HepG2 (cell line): ENCODE data around the gene PPP2R5B. TPM values are rescaled to one million over a fixed set of nuclear protein-coding genes. Genes with fewer than 3 reads are reported as not detected.
A peak's percentile ranks its signal among the peaks of the same experiment; 100 is the strongest.

Experiments
- ATAC-seq: fragments of 200-7000 bp; cut with Tn5 transposase; 3 replicates; pipeline ENCODE4 v1.9.1; 2020; ENCODE audit warnings: mild to moderate bottlenecking, moderate library complexity
- BruUV-seq: library from RNA; stranded (reverse); fragments of 400-500 nt; replicated peaks from 2 replicates; lab custom pipeline; 2021; lab: Mats Ljungman, UMichigan
- CTCF ChIA-PET: fragments of 300-600 bp; formaldehyde crosslinking; extraction: SDS; loops from one replicate; lab custom pipeline; 2021; ENCODE audit warnings: low total read pairs, inconsistent platforms, low intra/inter-chr PET ratio; lab: Yijun Ruan, JAX
- POLR2A ChIA-PET: fragments of 350-600 bp; sonication (Branson Sonifier 250); formaldehyde crosslinking; loops from one replicate; lab custom pipeline; 2020; ENCODE audit warnings: antibody characterized with exemption, inconsistent platforms; lab: Yijun Ruan, JAX
- DNase-seq: peaks from one replicate; pipeline ENCODE4 v3.0.0-alpha.2; 2015; ENCODE audit warnings: low spot score
- FAIRE-seq: peaks from 3 replicates; lab custom pipeline; 2011; peaks lifted over from hg19 to GRCh38; lab: Jason Lieb, UNC
- H2AFZ ChIP-seq: one replicate; pipeline ENCODE4 v1.6.1; 2011; ENCODE audit warnings: low read length, inconsistent platforms
- H3K27ac ChIP-seq: fragments of 300-600 bp; 3 replicates; pipeline ENCODE4 v1.8.0; 2011; ENCODE audit warnings: mixed run types, mild to moderate bottlenecking, mixed read lengths, low read length, inconsistent platforms; ENCODE audit not compliant: insufficient read depth; ENCODE audit errors: extremely low read length
- H3K27me3 ChIP-seq, 2 experiments: fragments of 200-600 bp in 1 of 2; 2 replicates in 1 of 2; 3 replicates in 1 of 2; pipeline versions ENCODE4 v1.6.0 to v1.8.0; 2011; ENCODE audit warnings: low read length in 2 of 2, mild to moderate bottlenecking in 2 of 2, moderate library complexity in 2 of 2, inconsistent platforms in 1 of 2; ENCODE audit not compliant: insufficient read depth in 2 of 2, control insufficient read depth in 1 of 2
- H3K36me3 ChIP-seq, 2 experiments: fragments of 200-600 bp in 1 of 2; replicated peaks in 1 of 2; 2 replicates in 1 of 2; 3 replicates in 1 of 2; pipeline versions ENCODE4 v1.5.1 to v1.8.0; 2011; ENCODE audit warnings: low read length in 2 of 2, inconsistent platforms in 1 of 2; ENCODE audit not compliant: insufficient read depth in 2 of 2, control insufficient read depth in 1 of 2
- H3K4me1 ChIP-seq: 2 replicates; pipeline ENCODE4 v1.5.1; 2012; ENCODE audit warnings: low read length, inconsistent platforms; ENCODE audit not compliant: insufficient read depth
- H3K4me2 ChIP-seq: 2 replicates; pipeline ENCODE4 v1.6.0; 2011; ENCODE audit warnings: low read depth, low read length, inconsistent platforms
- H3K4me3 ChIP-seq, 3 experiments: fragments of 200-600 bp in 1 of 3; sonication (generic), shearing (Covaris generic) in 1 of 3; replicated peaks in 1 of 3; 2 replicates each; pipeline ENCODE4 v1.5.1; 2011 to 2016; ENCODE audit warnings: low read length in 3 of 3, inconsistent platforms in 2 of 3, low read depth in 2 of 3, mild to moderate bottlenecking in 2 of 3, control low read depth in 1 of 3, mixed read lengths in 1 of 3; ENCODE audit not compliant: insufficient read depth in 1 of 3
- H3K79me2 ChIP-seq: one replicate; pipeline ENCODE4 v1.6.1; 2011; ENCODE audit warnings: low read length, inconsistent platforms; ENCODE audit not compliant: insufficient read depth
- H3K9ac ChIP-seq: 2 replicates; pipeline ENCODE4 v1.6.0; 2011; ENCODE audit warnings: mild to moderate bottlenecking, low read depth, low read length, inconsistent platforms; ENCODE audit not compliant: insufficient read depth
- H3K9me3 ChIP-seq: 2 replicates; pipeline ENCODE4 v1.5.1; 2012; ENCODE audit warnings: mild to moderate bottlenecking, low read length
- H4K20me1 ChIP-seq: 2 replicates; pipeline ENCODE4 v1.6.0; 2011; ENCODE audit warnings: inconsistent platforms, mild to moderate bottlenecking, low read length, moderate library complexity; ENCODE audit not compliant: insufficient read depth
- GRHL1 ChIP-seq: sonication (generic); formaldehyde crosslinking; conservative IDR thresholded peaks from 2 replicates; pipeline ENCODE4 v1.8.0; 2022; ENCODE audit warnings: missing genetic modification reagents
- HINFP ChIP-seq: sonication (generic); formaldehyde crosslinking; IDR thresholded peaks from 2 replicates; pipeline ENCODE4 v1.4.0; 2020; ENCODE audit warnings: low read depth, mild to moderate bottlenecking, missing genetic modification reagents
- HNF4G ChIP-seq, 2 experiments: sonication (generic) in 1 of 2; formaldehyde crosslinking in 1 of 2; IDR thresholded peaks; 2 replicates each; pipeline versions ENCODE4 v1.4.0 to v1.6.1; 2011 to 2020; ENCODE audit warnings: borderline replicate concordance in 2 of 2, low read depth in 2 of 2, mild to moderate bottlenecking in 2 of 2, low read length in 1 of 2, missing genetic modification reagents in 1 of 2, moderate library complexity in 1 of 2
- HNRNPL ChIP-seq: fragments of 200-400 bp; formaldehyde crosslinking; IDR thresholded peaks from 2 replicates; pipeline ENCODE4 v1.6.1; 2017; ENCODE audit warnings: mild to moderate bottlenecking, low read depth, low read length
- IKZF1 ChIP-seq: fragments of 450-650 bp; IDR thresholded peaks from 2 replicates; pipeline ENCODE4 v1.7.1; 2016
- MXI1 ChIP-seq: IDR thresholded peaks from 3 replicates; pipeline ENCODE4 v1.6.1; 2012; ENCODE audit warnings: low read depth, low read length, inconsistent platforms, borderline replicate concordance
- NAIF1 ChIP-seq: sonication (generic); formaldehyde crosslinking; IDR thresholded peaks from 2 replicates; pipeline ENCODE4 v1.5.0; 2020; ENCODE audit warnings: mild to moderate bottlenecking, missing genetic modification reagents, borderline replicate concordance
- PRPF4 ChIP-seq: fragments of 200-400 bp; formaldehyde crosslinking; IDR thresholded peaks from 2 replicates; pipeline ENCODE4 v1.6.1; 2016; ENCODE audit warnings: low read length, low read depth; ENCODE audit not compliant: poor library complexity, severe bottlenecking
- TCF7L2 ChIP-seq: IDR thresholded peaks from 2 replicates; pipeline ENCODE4 v1.6.1; 2011; ENCODE audit warnings: mild to moderate bottlenecking, low read depth, low read length, moderate library complexity
- TEAD2 ChIP-seq: sonication (generic); formaldehyde crosslinking; IDR thresholded peaks from 2 replicates; pipeline ENCODE4 v1.9.0; 2021; ENCODE audit warnings: missing genetic modification reagents
- TRAFD1 ChIP-seq: sonication (generic); formaldehyde crosslinking; IDR thresholded peaks from 2 replicates; pipeline ENCODE4 v1.5.1; 2020; ENCODE audit warnings: missing genetic modification reagents, mild to moderate bottlenecking, borderline replicate concordance
- ZBTB33 ChIP-seq: sonication (generic); formaldehyde crosslinking; IDR thresholded peaks from 2 replicates; pipeline ENCODE4 v1.4.0; 2020; ENCODE audit warnings: missing genetic modification reagents
- ZBTB38 ChIP-seq: sonication (generic); formaldehyde crosslinking; IDR thresholded peaks from 2 replicates; pipeline ENCODE4 v1.5.1; 2020; ENCODE audit warnings: mild to moderate bottlenecking, missing genetic modification reagents
- ZNF232 ChIP-seq: sonication (generic); formaldehyde crosslinking; IDR thresholded peaks from 2 replicates; pipeline ENCODE4 v1.4.0; 2020; ENCODE audit warnings: missing genetic modification reagents, borderline replicate concordance
- ZSCAN22 ChIP-seq: sonication (generic); formaldehyde crosslinking; IDR thresholded peaks from 2 replicates; pipeline ENCODE4 v1.4.0; 2020; ENCODE audit warnings: mild to moderate bottlenecking, missing genetic modification reagents
- WGBS: methylation state at CpG from one replicate; pipeline ENCODE4 v1.1.6; 2017; ENCODE audit warnings: low lambda C conversion rate; 5-methylcytosine and 5-hydroxymethylcytosine counted together
- in situ Hi-C: cut with HindIII; loops from 2 replicates; pipeline ENCODE4 v1.10.0; 2017; ENCODE audit warnings: low pct_unique_long_range_greater_than_20kb; ENCODE audit not compliant: extremely low pct_ligation_motif_present
- intact Hi-C: fragments of 100-400 bp; cut with micrococcal nuclease; formaldehyde crosslinking; loops from one replicate; pipeline ENCODE4 v1.10.0; 2022; ENCODE audit not compliant: unreplicated experiment
- polyA plus RNA-seq, 8 experiments: library from polyadenylated mRNA; depleted of rRNA in 3 of 8; stranded (reverse) in 7 of 8; unstranded in 1 of 8; fragments of >200 nt; fragmentation: Illumina TruSeq in 4 of 8; extraction: Trizol in 4 of 8; gene quantifications; 2 replicates each; pipeline versions ENCODE4 v1.2.1 to v1.2.3, GENCODE V29; 2011 to 2016; ENCODE audit warnings: low read depth in 4 of 8, missing spikeins in 1 of 8, mixed read lengths in 1 of 8; ENCODE audit not compliant: insufficient read depth in 1 of 8
- total RNA-seq, 5 experiments: library from RNA; depleted of rRNA; stranded (reverse); fragments of >200 nt; fragmentation: Illumina TruSeq; extraction: Trizol; gene quantifications; 2 replicates each; pipeline ENCODE4 v1.2.3, GENCODE V29; 2016; ENCODE audit warnings: low read depth in 1 of 5

The PPP2R5B gene
- total and polyA plus RNA-seq, 2 of the 13 experiments (the other 11 are each of a cell fraction or from before 2014, with no cell fraction given) = 2.3 to 8.3 TPM

- BruUV-seq = no TSS peak
- 20% methylated on average over 12 of the region's 24 CpGs for WGBS
- TF ChIP-seq ZBTB33 (CRISPR knock-in tag) = peak; percentile 95
- TF ChIP-seq HNRNPL = 0 out of 2 replicates have a peak, but pooled peaks have one; percentile 23
- no peak for TF ChIP-seq IKZF1
- TF ChIP-seq HINFP (CRISPR knock-in tag) = no peak
- no peak for TF ChIP-seq GRHL1 (CRISPR knock-in tag)
- TF ChIP-seq TEAD2 (CRISPR knock-in tag) = no peak
- TF ChIP-seq ZNF232 (CRISPR knock-in tag) = no peak
- no peak for TF ChIP-seq PRPF4
- TF ChIP-seq ZSCAN22 (CRISPR knock-in tag) = no peak
- no peak for TF ChIP-seq HNF4G (IDR thresholded peaks at IDR 0.05; ENCODE audit: borderline replicate concordance, low read depth, low read length)
- TF ChIP-seq HNF4G (CRISPR knock-in tag; IDR thresholded peaks at IDR 0.05; ENCODE audit: borderline replicate concordance, low read depth) = no peak
- TF ChIP-seq ZBTB38 (CRISPR knock-in tag) = peak; percentile 88
- no peak for TF ChIP-seq TCF7L2
- no peak for TF ChIP-seq MXI1
- TF ChIP-seq TRAFD1 (CRISPR knock-in tag) = no peak
- no peak for TF ChIP-seq NAIF1 (CRISPR knock-in tag)
Observed at GRCh38 chr11:64925536-64926436, 1.3 kb downstream of the PPP2R5B start.

More at GRCh38 chr11:64925536-64926436, 1.3 kb downstream of the PPP2R5B start:
- no peak overlapping the region for H3K27ac ChIP-seq
- FAIRE-seq (no peak), DNase-seq (no peak), ATAC-seq (0 out of 3 replicates have a peak, but pooled peaks have one; percentile 6)
- ChIA-PET CTCF (no interaction called here), POLR2A (interaction anchor here (0.7 kb wide), 1 partner anchor 196 kb away, joined by 4 read pairs; the partner anchor contains the start of genes FAU and MRPL49)
- peak overlapping the region; percentile 99 for H3K4me2 ChIP-seq
- no peaks in the 10 kb centered on the region for H4K20me1 ChIP-seq
- H3K4me1 ChIP-seq = peaks cover 32% of the 10 kb centered on the region
- H3K79me2 ChIP-seq = no peaks in the 10 kb centered on the region
- in situ Hi-C loops = no loop called here
- H3K4me3 ChIP-seq = peak overlapping the region; percentile 58 to 80 (median 72)
- no peaks in the 10 kb centered on the region; a peak in 1 of 5 replicates for H3K27me3 ChIP-seq
- intact Hi-C loops = loop anchor here (2.0 kb wide), 1 partner anchor 71 kb away; the partner anchor contains the start of gene BATF2
- H2AFZ ChIP-seq = no peak overlapping the region
- H3K9me3 ChIP-seq = no peaks in the 10 kb centered on the region
- H3K36me3 ChIP-seq = no peaks in the 10 kb centered on the region
- H3K9ac ChIP-seq = peak overlapping the region; percentile 81
